ENCODE results near the gene HLA-DPA1.
"Not testable (repeated sequence)": the region's sequence is repeated elsewhere in the genome, so short reads cannot be mapped to it uniquely, and the experiment has no call there.

The HLA-DPA1 gene

GRCh38 chr6:33073431-33073871 lies at the start of gene HLA-DPA1:
Gene HLA-DPA1 (minus strand): TSS chr6:33073649.
- no peak for DNase-seq (ENCODE audit: low read depth, low spot score)

- no peak for DNase-seq (ENCODE audit: low read depth, low spot score)
Measured at GRCh38 chr6:33123181-33123580, 49.7 kb upstream of the HLA-DPA1 start.

DNA sequence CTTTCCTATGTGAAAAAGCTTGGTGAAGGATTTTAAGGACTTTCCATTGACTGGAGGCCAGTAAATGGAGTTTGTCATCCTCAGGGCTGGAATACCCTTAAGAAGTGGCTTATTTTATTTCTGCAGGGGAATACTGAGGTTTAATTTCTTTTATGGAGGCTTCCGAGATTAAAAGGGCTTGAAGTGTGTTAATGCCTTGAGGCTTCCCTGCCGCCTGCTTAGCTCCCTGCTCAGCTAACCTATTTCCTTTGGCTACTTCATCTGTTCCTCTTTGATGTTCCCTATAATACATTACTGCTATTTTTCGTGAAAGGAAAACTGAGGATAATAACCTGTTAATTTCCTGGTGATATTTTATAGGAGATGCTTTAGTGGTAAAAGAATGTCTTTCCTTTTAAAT lies 46.6 kb upstream of the HLA-DPA1 start:
- no peak for DNase-seq (ENCODE audit: low read depth, low spot score)

GRCh38 chr6:33118525-33119123 lies 45.2 kb upstream of the HLA-DPA1 start:
- no peak for DNase-seq (ENCODE audit: low read depth, low spot score)

- DNase-seq (ENCODE audit: low read depth, low spot score): no peak
Measured at GRCh38 chr6:33117811-33118277, 44.4 kb upstream of the HLA-DPA1 start.

DNA sequence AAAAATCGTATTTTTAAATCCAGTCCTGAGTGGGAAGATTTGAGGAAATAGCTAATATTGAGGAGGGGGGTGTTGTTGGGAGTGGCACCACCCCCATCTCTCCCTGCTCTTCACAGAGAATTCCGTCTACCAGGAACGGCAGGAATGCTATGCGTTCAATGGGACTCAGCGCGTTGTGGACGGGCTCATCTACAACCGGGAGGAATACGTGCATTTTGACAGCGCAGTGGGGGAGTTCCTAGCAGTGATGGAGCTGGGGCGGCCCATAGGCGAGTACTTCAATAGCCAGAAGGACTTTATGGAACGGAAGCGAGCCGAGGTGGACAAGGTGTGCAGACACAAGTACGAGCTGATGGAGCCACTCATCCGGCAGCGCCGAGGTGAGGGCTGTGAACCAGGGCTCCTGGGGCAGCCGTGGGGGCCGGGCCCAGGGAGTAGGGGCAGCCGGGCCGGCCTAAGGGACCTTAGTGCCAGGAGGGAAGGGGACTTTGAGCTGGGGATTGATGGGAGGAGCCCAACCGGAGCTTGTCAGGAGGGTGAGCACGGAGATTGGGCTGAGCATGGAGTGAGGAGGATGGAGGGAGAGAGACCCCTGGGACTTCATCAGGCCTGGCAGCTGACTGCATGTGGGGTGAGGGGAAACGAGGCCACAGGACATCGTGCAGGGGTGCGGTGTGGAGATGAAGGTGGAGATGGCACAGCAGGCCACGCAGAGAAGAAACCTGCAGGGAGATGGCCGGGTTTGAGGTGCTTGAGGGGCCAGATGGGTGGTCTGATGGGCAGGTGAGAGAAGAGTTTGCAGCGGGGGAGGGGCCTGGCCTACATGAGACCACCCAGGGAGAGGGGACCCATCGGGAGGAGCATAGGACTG lies 43.6 kb upstream of the HLA-DPA1 start:
- no peak for DNase-seq (ENCODE audit: low read depth, low spot score)

DNA sequence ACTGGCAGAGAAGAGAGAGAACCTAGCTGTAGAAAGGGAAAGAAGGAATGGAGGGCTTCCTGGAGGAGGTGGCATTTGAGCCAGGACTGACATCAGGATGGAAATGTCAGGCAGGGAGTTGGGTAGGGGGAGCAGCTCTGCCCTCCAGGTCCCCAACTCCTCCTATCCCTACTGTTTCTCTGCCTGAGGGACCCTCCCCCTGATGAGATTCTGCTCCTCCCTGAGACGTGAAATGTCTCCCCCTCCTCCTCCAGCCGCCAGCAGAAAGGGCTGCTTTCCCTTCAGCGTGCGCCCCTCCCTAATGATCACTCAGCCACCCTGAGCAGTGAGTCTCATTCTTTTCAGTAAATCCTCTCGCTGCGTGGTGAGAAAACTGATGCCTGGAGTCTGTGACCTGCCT lies 43.0 kb upstream of the HLA-DPA1 start:
- DNase-seq (ENCODE audit: low read depth, low spot score): no peak

GRCh38 chr6:33114406-33114805 lies 41.0 kb upstream of the HLA-DPA1 start:
- no peak for DNase-seq (ENCODE audit: low read depth, low spot score)

DNA sequence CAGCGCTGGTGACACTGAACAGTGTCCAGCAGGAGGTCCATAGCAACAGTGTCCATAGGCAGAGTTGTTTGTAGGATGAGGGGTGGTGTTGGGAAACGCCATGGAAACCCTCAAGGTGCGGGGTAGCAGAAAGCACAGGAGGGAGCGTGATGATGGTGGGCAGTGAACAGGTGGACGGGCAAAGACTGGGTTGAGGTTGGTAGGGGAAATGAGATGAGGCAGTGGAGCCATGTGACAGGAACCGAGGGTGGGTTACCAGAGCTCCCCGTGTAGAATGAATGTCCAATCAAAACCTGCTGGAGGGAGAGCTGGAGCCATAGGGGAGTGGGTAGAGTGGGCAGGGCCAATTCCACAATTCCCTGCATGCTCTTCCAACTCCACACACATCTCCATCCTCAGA lies 40.3 kb upstream of the HLA-DPA1 start:
- DNase-seq (ENCODE audit: low read depth, low spot score): no peak

DNA sequence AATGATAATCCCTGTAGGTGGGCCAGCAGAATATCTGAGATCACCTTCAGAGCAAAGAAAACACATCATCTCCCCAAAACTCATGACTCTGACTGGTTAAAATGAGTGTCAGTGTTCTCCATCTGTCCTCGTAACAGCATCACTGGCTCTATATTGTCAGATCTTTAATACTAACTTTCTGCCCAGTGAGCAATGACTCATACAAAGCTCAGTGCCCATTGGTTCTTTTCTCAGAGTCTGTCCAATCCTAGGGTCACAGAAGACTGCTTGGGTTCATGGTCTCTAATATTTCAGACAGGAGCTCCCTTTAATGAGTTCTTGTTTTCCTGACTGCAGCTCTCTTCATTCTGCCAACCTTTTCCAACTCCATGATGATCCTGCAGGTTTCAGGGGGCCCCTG lies 38.7 kb upstream of the HLA-DPA1 start:
- no peak for DNase-seq (ENCODE audit: low read depth, low spot score)

DNA sequence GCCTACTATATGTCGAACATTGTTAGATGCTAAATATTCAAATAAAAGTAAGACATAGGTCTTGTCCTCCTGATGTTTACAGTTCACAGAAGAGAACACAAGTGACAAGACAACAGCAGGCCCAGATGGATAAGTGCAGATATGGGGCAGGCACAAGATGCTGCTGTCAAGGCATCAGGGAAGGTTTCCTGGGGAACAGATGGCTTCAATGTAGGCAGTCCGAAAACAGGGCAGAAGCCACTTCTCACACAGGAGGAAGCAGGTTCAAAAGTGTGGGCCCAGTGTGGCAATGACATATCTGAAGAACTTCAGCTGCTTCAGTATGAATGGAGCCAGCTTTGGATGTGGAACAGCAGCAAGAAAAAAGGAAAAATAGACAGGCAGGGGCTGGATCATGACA lies 34.9 kb upstream of the HLA-DPA1 start:
- DNase-seq (ENCODE audit: low read depth, low spot score): no peak

DNA sequence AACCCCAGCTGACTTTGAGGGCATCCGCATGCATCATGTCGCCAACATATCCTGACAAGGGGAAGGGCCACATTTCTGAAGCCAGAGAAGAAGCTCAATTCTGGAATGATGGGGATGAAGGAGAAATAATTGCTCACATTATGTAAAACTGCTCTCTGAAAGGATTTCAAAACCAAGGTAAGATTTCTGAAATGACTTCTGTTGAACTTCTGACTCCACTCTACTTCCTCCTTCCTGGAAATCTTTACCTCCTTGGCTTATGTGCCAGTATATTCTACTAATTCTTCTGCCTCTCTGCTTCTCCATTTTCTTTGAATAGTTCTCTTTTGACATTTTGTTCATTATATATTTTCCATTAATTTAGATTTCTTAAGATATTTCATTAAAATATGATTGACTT lies 34.2 kb upstream of the HLA-DPA1 start:
- no peak for DNase-seq (ENCODE audit: low read depth, low spot score)

DNA sequence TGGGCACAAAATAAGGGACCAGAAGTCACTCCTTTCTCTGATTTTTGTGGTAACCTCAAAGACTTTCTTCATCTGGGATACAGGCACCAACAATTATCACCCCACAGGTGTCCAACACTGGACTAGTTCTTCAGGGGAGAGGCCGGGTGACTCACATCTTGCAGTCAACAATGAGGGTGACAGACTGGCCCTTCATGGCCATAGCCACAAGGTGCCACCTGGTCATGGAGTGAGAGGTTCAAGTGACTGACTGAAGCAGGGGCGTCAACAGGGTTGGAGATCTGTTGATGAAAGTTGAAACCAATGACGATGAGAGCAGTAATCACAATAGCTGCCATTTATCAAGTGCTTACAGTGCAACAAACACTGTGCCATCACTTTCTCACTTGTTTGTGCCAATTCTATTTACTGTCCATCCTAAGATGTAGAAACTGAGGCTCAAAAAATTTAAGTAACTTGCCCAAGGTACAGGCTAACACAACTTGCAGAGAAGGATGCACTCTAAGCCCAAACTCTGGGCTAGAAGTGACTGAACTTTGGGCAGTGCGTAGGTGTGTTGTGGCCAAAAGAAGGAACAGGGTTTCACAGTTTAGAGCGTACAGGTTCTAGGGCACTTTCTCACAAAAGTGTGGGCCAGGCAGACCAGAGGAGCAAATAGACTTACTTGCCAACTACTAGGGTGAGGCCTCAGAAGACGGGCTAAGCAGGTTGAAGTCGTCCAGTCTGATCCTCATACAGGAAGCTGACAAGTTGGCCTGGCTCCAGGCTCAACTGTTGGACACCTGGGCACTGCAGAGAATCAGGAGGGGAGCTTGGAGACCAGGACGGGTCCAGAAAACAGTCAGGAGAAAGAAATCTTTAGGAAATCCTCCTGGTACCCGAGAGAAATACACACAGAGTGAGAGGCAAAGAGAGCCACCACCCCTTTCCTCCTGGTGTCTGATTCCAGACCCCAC lies 32.7 kb upstream of the HLA-DPA1 start:
- no peak for DNase-seq (ENCODE audit: low read depth, low spot score)

DNA sequence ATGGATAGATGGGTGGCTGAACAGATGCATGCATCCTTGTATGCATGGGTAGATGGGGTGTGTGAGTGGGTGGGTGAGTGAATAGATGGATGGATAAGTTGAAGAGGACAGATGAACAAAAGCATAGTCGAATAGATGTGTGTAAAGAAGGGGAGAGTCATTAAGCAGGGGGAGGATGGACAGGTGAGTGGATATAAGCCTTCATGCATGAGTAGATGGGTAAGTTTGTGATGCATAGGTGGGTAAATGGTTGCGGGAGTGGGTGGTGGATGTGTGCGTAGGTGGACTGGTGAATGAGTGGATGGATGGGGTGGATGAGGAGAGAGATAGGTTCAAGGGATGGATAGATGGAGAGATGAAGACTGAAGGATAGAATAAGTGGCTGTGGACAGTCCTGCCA lies 31.9 kb upstream of the HLA-DPA1 start:
- no peak for DNase-seq (ENCODE audit: low read depth, low spot score)

DNA sequence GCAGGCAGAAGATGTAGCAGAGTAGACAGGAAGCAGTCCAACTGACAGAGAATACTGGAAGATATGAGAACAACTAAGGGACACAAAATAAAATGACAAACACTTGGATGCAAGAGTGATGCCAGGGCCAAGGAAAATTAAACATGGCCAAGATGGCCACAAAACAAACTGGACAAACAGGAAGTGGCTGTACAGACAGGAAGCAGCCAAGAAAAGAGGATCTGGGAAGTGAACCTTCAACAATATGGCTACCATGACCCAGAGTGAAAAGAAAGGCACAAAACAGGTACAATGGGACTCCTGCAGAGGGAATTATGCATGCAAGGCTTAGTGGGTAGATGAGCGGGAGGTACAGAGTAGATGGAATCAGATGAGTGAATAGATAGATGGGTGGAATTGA lies 31.4 kb upstream of the HLA-DPA1 start:
- no peak for DNase-seq (ENCODE audit: low read depth, low spot score)

- DNase-seq (ENCODE audit: low read depth, low spot score): no peak
Measured at GRCh38 chr6:33103776-33104175, 30.3 kb upstream of the HLA-DPA1 start.

DNA sequence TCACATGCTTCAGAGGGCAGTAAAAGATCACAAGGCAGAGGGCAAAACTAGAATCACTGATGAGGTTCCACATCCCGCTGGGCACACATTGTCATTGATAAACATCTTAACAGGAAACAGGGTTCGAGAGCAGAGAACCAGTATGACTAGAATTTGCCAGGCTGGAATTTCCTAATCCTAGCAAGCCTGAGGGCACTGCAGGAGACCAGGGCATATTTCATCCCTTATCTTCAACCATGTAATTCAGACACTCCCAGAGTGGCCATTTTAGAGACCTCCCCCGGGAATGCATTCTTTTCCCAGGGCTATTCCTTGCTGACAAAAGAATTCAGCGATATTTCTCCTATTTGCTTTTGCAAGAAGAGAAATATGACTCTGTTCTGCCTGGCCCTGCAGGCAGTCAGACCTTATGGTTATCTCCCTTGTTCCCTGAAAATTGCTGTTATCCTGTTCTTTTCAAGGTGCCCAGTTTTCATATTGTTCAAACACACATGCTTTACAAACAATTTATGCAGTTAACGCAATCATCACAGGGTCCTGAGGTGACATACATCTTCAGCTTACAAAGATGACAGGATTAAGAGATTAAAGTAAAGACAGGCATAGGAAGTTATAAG lies 27.8 kb upstream of the HLA-DPA1 start:
- not testable (repeated sequence) for DNase-seq (ENCODE audit: low read depth, low spot score)

DNA sequence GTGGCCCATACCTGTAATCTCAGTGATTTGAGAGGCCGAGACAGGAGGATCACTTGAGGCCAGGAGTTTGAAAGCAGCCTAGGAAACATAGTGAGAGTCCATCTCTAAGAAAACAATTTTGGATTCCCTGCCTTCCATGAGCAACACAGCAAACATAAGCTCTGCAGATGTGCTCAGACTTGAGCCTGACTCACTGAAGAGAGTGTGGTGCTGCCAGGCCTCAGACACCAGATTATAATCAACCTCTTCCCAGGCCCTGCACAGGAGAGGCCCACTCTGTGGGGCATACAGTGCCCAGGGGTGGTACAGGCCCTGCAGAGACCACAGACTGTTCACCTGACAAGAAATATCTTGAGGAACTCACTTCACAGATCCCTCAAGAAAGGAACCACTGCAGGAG lies 22.2 kb upstream of the HLA-DPA1 start:
- DNase-seq (ENCODE audit: low read depth, low spot score): no peak

GRCh38 chr6:33093855-33094254 lies 20.4 kb upstream of the HLA-DPA1 start:
- no peak for DNase-seq (ENCODE audit: low read depth, low spot score)

GRCh38 chr6:33092385-33092784 lies 18.9 kb upstream of the HLA-DPA1 start:
- no peak for DNase-seq (ENCODE audit: low read depth, low spot score)

- no peak for DNase-seq (ENCODE audit: low read depth, low spot score)
Measured at GRCh38 chr6:33091957-33092356, 18.5 kb upstream of the HLA-DPA1 start.

Data from brain pericyte (primary cell).